OCI-LY1 (cell line): ENCODE data around the gene POLG2.
A peak's percentile ranks its signal among the peaks of the same experiment; 100 is the strongest.
"Not testable (repeated sequence)": the region's sequence is repeated elsewhere in the genome, so short reads cannot be mapped to it uniquely, and the experiment has no call there.

Source experiments
- H2AFZ ChIP-seq: fragments of 200-600 bp; sonication (generic), shearing (Covaris generic); 2 replicates; pipeline ENCODE4 v1.6.0; 2014; ENCODE audit warnings: antibody characterized with exemption, mild to moderate bottlenecking, low read length
- H3F3A ChIP-seq: fragments of 200-600 bp; sonication (generic), shearing (Covaris generic); 2 replicates; pipeline ENCODE4 v1.6.0; 2014; ENCODE audit warnings: mild to moderate bottlenecking, antibody characterized with exemption, low read length, moderate library complexity; ENCODE audit not compliant: insufficient read depth
- H3K27ac ChIP-seq: fragments of 200-600 bp; sonication (generic); 2 replicates; pipeline ENCODE4 v1.5.1; 2014; ENCODE audit warnings: low read length, mixed run types, mild to moderate bottlenecking, low read depth; ENCODE audit not compliant: poor library complexity, severe bottlenecking
- H3K27me3 ChIP-seq: fragments of 200-600 bp; sonication (generic); 2 replicates; pipeline ENCODE4 v1.6.0; 2014; ENCODE audit warnings: antibody characterized with exemption, mild to moderate bottlenecking, low read length, moderate library complexity; ENCODE audit not compliant: insufficient read depth
- H3K36me3 ChIP-seq: fragments of 200-600 bp; sonication (generic); 2 replicates; pipeline ENCODE4 v1.6.1; 2014; ENCODE audit warnings: mild to moderate bottlenecking, antibody characterized with exemption, low read length, moderate library complexity, mixed read lengths; ENCODE audit not compliant: insufficient read depth
- H3K4me1 ChIP-seq: fragments of 200-600 bp; sonication (generic); 2 replicates; pipeline ENCODE4 v1.5.1; 2014; ENCODE audit warnings: mild to moderate bottlenecking, low read length, moderate library complexity; ENCODE audit not compliant: insufficient read depth, severe bottlenecking
- H3K4me2 ChIP-seq: fragments of 200-600 bp; sonication (generic), shearing (Covaris generic); 2 replicates; pipeline ENCODE4 v1.6.1; 2014; ENCODE audit warnings: low read length
- H3K4me3 ChIP-seq: fragments of 200-600 bp; sonication (generic); 2 replicates; pipeline ENCODE4 v1.5.1; 2014; ENCODE audit warnings: low read length, low read depth, mild to moderate bottlenecking, mixed read lengths; ENCODE audit not compliant: poor library complexity, severe bottlenecking
- H3K79me2 ChIP-seq: fragments of 200-600 bp; shearing (Covaris generic); 2 replicates; pipeline ENCODE4 v1.6.1; 2016; ENCODE audit warnings: mixed run types, low read length, mixed read lengths; ENCODE audit not compliant: insufficient read depth
- H3K9ac ChIP-seq: fragments of 200-600 bp; sonication (generic), shearing (Covaris generic); 2 replicates; pipeline ENCODE4 v1.6.1; 2014; ENCODE audit warnings: mild to moderate bottlenecking, low read length, mixed read lengths
- H3K9me2 ChIP-seq: fragments of 200-600 bp; sonication (generic), shearing (Covaris generic); 2 replicates; pipeline ENCODE4 v1.6.1; 2014; ENCODE audit warnings: low read depth, mild to moderate bottlenecking, low read length, mixed read lengths
- H3K9me3 ChIP-seq: fragments of 200-600 bp; shearing (Covaris generic); 2 replicates; pipeline ENCODE4 v1.6.1; 2014; ENCODE audit warnings: low read length, mixed read lengths
- H4K20me1 ChIP-seq: fragments of 200-600 bp; sonication (generic), shearing (Covaris generic); 2 replicates; pipeline ENCODE4 v1.6.0; 2016; ENCODE audit warnings: mild to moderate bottlenecking, low read length; ENCODE audit not compliant: insufficient read depth
- EZH2 ChIP-seq: fragments of 200-600 bp; sonication (generic), shearing (Covaris generic); IDR thresholded peaks from 2 replicates; pipeline ENCODE4 v1.8.0; 2017; ENCODE audit warnings: borderline replicate concordance, mixed run types, mild to moderate bottlenecking, antibody characterized with exemption, low read length, moderate library complexity, mixed read lengths
- TF ChIP-seq, protein P1 (sequence below): fragments of 200-600 bp; sonication (generic), shearing (Covaris generic); IDR thresholded peaks from 2 replicates; pipeline ENCODE4 v1.5.1; 2017; ENCODE audit warnings: mild to moderate bottlenecking, antibody characterized with exemption, low read length, moderate library complexity, mixed read lengths

Gene POLG2

DNA sequence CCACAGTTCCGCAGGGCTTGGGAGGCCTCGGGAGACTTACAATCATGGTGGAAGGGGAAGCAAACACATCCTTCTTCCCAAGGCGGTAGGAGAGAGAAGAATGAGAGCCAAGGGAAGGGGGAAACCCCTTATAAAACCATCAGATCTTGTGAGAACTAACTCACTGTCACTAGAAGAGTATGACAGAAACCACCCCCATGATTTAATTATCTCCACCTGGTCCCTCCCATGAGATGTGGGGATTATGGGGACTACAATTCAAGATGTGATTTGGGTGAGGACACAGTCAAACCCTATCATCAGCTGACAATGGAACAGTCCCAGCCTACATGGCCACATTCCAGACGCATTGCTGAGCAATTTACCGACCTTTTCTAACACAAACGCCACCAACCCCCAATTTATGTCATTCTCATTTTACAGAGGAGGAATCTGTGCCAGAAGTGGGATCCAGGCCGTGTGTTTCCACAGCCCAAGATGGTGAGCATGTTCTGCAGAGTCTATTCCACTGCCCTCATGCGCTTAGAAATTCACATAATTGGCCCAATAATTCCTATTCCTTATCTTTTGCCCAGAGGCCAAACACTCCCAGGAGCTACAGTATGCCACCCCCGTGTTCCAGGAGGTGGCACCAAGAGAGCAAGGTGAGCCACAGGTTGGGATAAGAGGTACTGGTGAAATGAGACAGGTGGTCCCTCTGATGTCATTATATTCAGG lies 30.7 kb downstream of the POLG2 start:
- peaks cover 86% of the 10 kb centered on the region for H3K36me3 ChIP-seq

DNA sequence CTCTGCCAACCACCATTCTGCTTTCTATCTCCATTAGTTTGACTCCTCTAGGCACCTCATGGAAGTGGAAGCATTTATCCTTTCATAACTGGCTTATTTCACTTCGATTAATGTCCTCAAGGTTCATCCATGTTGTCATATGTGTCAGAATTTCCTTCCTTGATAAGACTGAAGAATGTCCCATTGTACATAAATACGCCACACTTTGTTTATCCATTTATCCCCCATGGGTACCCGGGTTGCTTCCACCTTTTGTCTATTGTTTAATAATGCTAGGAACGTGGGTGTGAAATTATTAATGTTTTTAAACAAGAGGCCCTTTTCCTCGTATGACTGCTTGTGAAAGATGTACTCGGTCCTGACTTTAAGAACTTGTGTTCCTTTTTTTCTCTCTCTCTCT lies 35.1 kb downstream of the POLG2 start:
- Histone ChIP-seq H3K27me3 (no peaks in the 10 kb centered on the region), H3K79me2 (no peaks in the 10 kb centered on the region), H3K36me3 (peaks cover 77% of the 10 kb centered on the region), H2AFZ (no peak overlapping the region), H3K9me2 (no peaks in the 10 kb centered on the region), H3K4me3 (no peak overlapping the region), H3K4me2 (no peak overlapping the region), H3F3A (no peaks in the 10 kb centered on the region), H3K9ac (no peak overlapping the region), H3K27ac (no peak overlapping the region), H3K4me1 (peaks cover 6% of the 10 kb centered on the region), H3K9me3 (no peaks in the 10 kb centered on the region), H4K20me1 (no peaks in the 10 kb centered on the region)
- TF ChIP-seq, protein P1, sequence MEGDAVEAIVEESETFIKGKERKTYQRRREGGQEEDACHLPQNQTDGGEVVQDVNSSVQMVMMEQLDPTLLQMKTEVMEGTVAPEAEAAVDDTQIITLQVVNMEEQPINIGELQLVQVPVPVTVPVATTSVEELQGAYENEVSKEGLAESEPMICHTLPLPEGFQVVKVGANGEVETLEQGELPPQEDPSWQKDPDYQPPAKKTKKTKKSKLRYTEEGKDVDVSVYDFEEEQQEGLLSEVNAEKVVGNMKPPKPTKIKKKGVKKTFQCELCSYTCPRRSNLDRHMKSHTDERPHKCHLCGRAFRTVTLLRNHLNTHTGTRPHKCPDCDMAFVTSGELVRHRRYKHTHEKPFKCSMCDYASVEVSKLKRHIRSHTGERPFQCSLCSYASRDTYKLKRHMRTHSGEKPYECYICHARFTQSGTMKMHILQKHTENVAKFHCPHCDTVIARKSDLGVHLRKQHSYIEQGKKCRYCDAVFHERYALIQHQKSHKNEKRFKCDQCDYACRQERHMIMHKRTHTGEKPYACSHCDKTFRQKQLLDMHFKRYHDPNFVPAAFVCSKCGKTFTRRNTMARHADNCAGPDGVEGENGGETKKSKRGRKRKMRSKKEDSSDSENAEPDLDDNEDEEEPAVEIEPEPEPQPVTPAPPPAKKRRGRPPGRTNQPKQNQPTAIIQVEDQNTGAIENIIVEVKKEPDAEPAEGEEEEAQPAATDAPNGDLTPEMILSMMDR = no peak
- no peak for TF ChIP-seq EZH2

More for the DNA sequence above, 30.7 kb downstream of the POLG2 start:
- Histone ChIP-seq H2AFZ (no peak overlapping the region), H3K4me2 (no peak overlapping the region), H3K4me3 (no peak overlapping the region), H3K27me3 (no peaks in the 10 kb centered on the region), H3K27ac (no peak overlapping the region), H3K9ac (no peak overlapping the region), H3K9me3 (no peaks in the 10 kb centered on the region), H3K9me2 (no peaks in the 10 kb centered on the region), H3K79me2 (no peaks in the 10 kb centered on the region), H4K20me1 (no peaks in the 10 kb centered on the region), H3F3A (no peaks in the 10 kb centered on the region), H3K4me1 (no peaks in the 10 kb centered on the region)
- no peak for TF ChIP-seq EZH2
- TF ChIP-seq, protein P1 = no peak

DNA sequence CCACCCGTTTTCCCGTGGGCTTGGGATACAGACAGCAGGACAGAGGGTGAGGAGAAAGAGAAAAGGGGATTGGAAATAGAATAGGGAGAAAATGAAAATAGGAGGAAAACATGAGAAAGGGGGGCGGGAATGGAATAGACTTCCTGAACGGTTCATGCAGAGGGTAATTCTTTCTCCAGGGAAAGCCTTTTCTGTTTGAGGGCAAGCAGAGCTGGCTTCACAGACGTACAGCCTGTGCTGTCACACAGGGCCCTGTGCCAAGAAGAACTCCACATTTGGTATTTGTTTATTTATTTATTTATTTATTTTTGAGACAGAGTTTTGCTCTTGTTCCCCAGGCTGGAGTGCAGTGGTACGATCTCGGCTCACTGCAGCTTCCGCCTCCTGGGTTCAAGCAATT lies 35.9 kb downstream of the POLG2 start:
- Histone ChIP-seq H3F3A (no peaks in the 10 kb centered on the region), H3K9me2 (no peaks in the 10 kb centered on the region), H3K9ac (no peak overlapping the region), H3K9me3 (no peaks in the 10 kb centered on the region), H3K79me2 (no peaks in the 10 kb centered on the region), H3K27ac (no peak overlapping the region), H3K27me3 (no peaks in the 10 kb centered on the region), H4K20me1 (no peaks in the 10 kb centered on the region), H3K36me3 (peaks cover 69% of the 10 kb centered on the region), H2AFZ (no peak overlapping the region), H3K4me2 (no peak overlapping the region), H3K4me1 (peaks cover 14% of the 10 kb centered on the region), H3K4me3 (no peak overlapping the region)
- TF ChIP-seq, protein P1 = no peak
- no peak for TF ChIP-seq EZH2

DNA sequence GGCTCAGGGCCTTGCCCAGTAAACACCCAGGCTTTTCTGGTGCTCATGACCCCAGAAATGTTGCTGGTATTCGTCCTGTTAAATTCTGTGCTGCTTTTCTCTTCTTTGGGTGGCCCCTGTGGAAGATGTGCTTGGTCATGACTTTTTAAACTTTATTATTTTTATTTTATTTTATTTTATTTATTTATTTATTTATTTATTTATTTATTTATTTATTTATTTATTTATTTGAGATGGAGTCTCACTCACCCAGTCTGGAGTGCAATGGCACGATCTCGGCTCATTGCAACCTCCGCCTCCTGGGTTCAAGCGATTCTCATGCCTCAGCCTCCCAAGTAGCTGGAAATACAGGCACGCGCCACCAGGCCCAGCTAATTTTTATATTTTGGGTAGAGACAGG lies 37.0 kb downstream of the POLG2 start:
- Histone ChIP-seq H3K36me3 (peaks cover 62% of the 10 kb centered on the region), H3K27ac (peak overlapping the region; percentile 8), H3K4me1 (peaks cover 26% of the 10 kb centered on the region)
- H3K9ac ChIP-seq, H3K4me3 ChIP-seq, H4K20me1 ChIP-seq, H3F3A ChIP-seq, H3K9me3 ChIP-seq, H3K27me3 ChIP-seq, H2AFZ ChIP-seq, H3K4me2 ChIP-seq, H3K79me2 ChIP-seq, H3K9me2 ChIP-seq: not testable (repeated sequence)
